GM12875 (cell line): ENCODE data around the gene PNMA8B.
A peak's percentile ranks its signal among the peaks of the same experiment; 100 is the strongest.
"Not testable (repeated sequence)": the region's sequence is repeated elsewhere in the genome, so short reads cannot be mapped to it uniquely, and the experiment has no call there.

Source experiments
- H3K4me3 ChIP-seq: one replicate; pipeline ENCODE4 v1.5.1; 2011; ENCODE audit warnings: low read depth, low read length, control low read depth
- TF ChIP-seq, protein P1 (sequence below): IDR thresholded peaks from 2 replicates; pipeline ENCODE4 v1.5.1; 2011; ENCODE audit warnings: low read depth, mild to moderate bottlenecking, control low read depth, inconsistent platforms, low read length, moderate library complexity, borderline replicate concordance; ENCODE audit not compliant: insufficient read depth

Gene PNMA8B

DNA sequence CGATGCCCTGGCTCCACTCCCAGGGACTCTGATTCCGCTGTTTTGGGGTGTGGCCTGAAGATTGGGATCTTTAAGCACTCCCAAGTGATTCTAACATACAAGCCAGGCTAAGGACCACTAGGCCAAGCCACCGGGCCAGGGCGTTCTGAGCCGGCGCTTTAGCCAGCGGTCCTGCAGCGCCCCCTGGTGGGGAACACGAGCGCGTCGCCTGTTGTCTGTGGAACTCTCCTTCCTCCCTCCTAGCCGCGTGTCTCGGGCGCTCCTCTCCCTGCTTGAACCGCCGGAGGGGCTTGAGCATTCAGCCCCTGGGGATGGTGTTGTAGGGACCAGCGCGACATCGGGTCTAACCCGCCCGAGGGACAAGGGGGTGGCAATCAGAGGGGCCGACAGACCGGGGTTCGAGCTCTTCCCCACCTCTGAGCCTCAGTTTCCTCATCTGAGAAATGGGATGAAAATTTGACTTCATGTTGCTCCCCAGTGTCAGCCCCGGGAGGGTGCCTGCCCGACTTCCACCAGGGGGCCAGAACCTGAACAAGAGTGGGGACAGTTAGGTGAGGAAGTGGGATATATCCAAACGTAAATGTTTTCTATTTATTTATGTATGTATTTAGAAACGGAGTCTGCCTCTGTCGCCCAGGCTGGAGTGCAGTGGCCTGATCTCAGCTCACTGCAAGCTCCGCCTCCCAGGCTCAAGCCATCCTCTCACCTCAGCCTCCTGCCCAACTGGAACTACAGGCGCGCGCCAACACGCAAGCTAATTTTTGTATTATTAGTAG, 18.0 kb upstream of the PNMA8B start:
- TF ChIP-seq, protein P1, sequence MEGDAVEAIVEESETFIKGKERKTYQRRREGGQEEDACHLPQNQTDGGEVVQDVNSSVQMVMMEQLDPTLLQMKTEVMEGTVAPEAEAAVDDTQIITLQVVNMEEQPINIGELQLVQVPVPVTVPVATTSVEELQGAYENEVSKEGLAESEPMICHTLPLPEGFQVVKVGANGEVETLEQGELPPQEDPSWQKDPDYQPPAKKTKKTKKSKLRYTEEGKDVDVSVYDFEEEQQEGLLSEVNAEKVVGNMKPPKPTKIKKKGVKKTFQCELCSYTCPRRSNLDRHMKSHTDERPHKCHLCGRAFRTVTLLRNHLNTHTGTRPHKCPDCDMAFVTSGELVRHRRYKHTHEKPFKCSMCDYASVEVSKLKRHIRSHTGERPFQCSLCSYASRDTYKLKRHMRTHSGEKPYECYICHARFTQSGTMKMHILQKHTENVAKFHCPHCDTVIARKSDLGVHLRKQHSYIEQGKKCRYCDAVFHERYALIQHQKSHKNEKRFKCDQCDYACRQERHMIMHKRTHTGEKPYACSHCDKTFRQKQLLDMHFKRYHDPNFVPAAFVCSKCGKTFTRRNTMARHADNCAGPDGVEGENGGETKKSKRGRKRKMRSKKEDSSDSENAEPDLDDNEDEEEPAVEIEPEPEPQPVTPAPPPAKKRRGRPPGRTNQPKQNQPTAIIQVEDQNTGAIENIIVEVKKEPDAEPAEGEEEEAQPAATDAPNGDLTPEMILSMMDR: peak; percentile 94
- no peak overlapping the region for H3K4me3 ChIP-seq

DNA sequence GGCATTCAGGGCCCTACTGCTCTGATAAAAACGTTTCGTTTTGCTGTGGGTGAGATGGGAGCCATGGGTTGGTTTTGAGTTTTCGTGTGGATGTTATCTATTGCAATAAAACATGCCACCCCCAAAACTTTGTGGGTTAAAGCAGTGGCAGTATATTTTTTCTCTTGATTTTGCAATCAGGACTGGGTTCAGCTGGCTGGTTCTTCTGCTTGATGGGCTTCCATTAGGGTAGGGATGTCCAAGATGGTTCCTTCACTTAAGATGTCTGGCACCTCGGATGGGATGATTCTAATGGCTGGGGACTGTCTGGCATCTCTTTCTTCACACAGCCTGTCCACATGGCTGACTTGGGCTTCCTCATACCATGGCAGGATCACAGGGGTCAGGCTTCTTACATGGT, 15.6 kb upstream of the PNMA8B start:
- TF ChIP-seq, protein P1: no peak

DNA sequence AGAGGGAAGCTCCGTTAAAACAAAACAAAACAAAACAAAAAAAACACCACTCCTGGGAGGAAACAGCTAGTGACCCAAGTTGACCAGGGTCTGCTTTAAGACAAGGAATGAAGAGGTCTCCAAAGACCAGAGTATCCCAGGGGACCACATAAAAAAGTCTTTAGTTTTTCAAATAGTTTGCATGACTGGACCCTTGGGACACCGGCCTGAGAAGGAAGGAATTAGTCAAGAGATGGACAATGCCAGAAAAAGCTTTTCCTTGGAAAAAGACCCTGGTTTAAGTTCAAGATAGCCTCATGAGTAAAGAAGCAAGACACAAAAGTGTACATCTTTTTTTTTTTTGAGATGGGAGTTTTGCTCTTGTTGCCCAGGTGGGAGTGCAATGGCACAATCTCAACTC, 12.5 kb upstream of the PNMA8B start:
- TF ChIP-seq, protein P1: no peak
- no peak overlapping the region for H3K4me3 ChIP-seq

More for the DNA sequence above, 15.6 kb upstream of the PNMA8B start:
- H3K4me3 ChIP-seq: no peak overlapping the region

DNA sequence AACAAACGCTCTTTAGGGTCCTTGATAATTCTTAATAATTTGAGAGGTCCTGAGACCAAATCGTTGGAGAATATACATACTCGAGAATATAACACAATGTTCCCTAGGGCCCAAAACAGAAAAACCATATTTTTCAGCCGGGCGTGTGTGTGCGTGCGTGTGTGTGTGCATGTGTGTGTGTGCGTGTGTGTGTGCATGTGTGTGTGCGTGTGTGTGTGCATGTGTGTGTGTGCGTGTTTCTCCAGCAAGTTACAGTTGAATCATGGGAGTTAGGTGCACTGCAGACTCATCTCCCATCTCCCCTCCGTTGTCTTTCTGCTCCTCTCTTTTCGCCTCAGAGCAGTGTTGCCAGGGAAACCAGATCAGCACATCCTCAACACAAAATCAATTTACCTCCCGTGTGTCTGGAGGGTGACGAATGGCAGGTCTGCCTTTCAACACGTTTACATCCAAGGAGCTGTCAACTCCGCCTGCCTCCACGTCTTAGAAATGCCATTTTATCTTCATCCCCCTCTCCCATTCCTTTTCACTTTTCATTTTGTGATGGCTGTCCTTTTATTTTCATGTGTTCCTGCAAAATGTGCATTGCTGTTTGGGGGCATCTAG, 8.3 kb upstream of the PNMA8B start:
- H3K4me3 ChIP-seq: no peak overlapping the region
- TF ChIP-seq, protein P1: no peak

DNA sequence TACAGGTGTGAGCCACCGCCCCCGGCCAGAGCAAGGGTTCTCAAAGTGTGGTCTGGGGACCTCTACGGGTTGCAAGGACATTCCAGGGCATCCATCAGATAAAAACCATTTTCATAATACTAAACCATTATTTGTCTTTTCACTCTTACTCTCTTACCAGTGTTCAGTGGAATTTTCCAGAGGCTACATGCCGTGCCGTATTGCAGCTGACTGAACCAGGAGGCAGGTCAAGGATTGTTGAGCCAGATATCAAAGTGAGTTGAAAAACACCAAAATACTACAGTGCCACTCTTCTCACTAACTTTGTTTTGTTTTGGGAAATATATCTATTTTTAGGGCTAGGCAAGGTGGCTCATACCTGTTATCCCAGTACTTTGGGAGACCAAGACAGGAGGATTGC, 7.2 kb upstream of the PNMA8B start:
- TF ChIP-seq, protein P1: no peak
- no peak overlapping the region for H3K4me3 ChIP-seq

DNA sequence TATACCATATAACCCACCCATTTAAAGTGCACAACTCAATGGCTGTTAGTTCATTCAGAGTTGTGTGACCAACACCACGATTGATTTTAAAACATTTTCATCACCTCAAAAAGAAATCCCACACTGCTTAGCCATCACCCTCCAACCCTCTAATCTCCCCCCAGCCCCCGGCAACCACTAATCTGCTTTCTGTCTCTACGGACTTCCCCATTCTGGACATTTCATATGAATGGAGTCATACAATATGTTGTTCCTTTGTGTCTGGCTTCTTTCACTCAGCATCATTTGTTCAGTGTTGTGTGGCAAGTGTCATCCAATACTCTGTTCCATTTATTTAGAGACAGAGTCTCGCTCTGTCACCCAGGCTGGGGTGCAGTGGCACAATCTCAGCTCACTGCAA, 4.0 kb upstream of the PNMA8B start:
- TF ChIP-seq, protein P1: no peak
- no peak overlapping the region for H3K4me3 ChIP-seq

DNA sequence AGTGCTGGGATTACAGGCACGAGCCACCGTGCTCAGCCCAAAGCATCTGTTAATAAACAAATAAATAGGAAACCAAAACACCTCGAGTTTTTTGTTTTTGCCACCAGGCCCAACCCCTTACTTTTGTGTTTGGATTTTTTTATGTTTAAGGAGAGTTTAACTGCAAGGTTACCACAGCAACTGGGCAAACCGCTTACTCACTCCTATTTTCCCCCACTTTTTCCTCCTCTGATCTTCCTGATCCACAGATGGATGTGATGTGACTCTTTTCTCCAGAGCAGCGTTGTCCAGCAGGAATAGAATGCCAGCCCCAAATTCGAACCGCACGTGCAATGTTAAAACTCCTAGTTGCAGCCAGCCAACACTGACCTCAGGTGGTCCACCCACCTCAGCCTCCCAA, 2.1 kb upstream of the PNMA8B start:
- no peak overlapping the region for H3K4me3 ChIP-seq
- TF ChIP-seq, protein P1: no peak

DNA sequence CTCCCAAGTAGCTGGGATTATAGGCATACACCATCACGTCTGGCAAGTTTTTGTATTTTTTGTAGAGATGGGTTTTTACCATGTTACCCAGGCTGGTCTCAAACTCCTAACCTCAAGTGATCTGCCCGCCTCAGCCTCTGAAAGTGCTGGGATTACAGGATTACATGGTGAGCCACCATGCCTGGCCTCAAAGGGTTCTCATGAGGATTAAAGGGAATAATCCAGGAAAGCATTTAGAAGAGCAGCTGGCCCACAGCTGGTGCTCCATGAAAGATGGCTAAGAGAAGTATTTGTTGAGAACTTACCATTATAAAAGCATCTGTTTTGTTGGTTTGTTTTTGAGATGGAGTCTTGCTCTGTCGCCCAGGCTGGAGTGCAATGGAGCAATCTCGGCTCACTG, 1.2 kb upstream of the PNMA8B start:
- H3K4me3 ChIP-seq: not testable (repeated sequence)
